Femur (tissue), 1 donor: Measurements from ENCODE around the gene PET117.
"Not testable (repeated sequence)": the region's sequence is repeated elsewhere in the genome, so short reads cannot be mapped to it uniquely, and the experiment has no call there.

Source experiments
- DNase-seq: peaks from one replicate; pipeline ENCODE4 v3.0.0-alpha.2; 2017

PET117 gene

GRCh38 chr20:18137412-18138265 lies at the start of gene PET117, which contains the start of gene KAT14:
Gene PET117, plus strand, starts transcription at chr20:18137863. Its CDS starts 93 bp downstream, at chr20:18137956.
Gene KAT14, plus strand, starts transcription at chr20:18137863. Its CDS starts 4,798 bp downstream, at chr20:18142661.
- peak; percentile 94 for DNase-seq

GRCh38 chr20:18088298-18088697 lies 49.4 kb upstream of the PET117 start:
- DNase-seq: not testable (repeated sequence)

- not testable (repeated sequence) for DNase-seq
Observed at GRCh38 chr20:18088841-18089240, 48.8 kb upstream of the PET117 start.

GRCh38 chr20:18090044-18090443 lies 47.6 kb upstream of the PET117 start:
- DNase-seq: no peak

- DNase-seq: no peak
Observed at GRCh38 chr20:18090477-18090876, 47.2 kb upstream of the PET117 start.

- DNase-seq: no peak
Observed at GRCh38 chr20:18091623-18092022, 46.0 kb upstream of the PET117 start.

GRCh38 chr20:18092890-18093289 lies 44.8 kb upstream of the PET117 start:
- no peak for DNase-seq

- DNase-seq: no peak
Observed at GRCh38 chr20:18093388-18093787, 44.3 kb upstream of the PET117 start.

- no peak for DNase-seq
Observed at GRCh38 chr20:18094191-18094590, 43.5 kb upstream of the PET117 start.

- not testable (repeated sequence) for DNase-seq
Observed at GRCh38 chr20:18100569-18100968, 37.1 kb upstream of the PET117 start.

- DNase-seq: no peak
Observed at GRCh38 chr20:18101125-18101810, 36.4 kb upstream of the PET117 start.

GRCh38 chr20:18103497-18103896 lies 34.2 kb upstream of the PET117 start:
- DNase-seq: no peak

- no peak for DNase-seq
Observed at GRCh38 chr20:18108326-18108725, 29.3 kb upstream of the PET117 start.

- DNase-seq: not testable (repeated sequence)
Observed at GRCh38 chr20:18128574-18128973, 9.1 kb upstream of the PET117 start.

- no peak for DNase-seq
Observed at GRCh38 chr20:18132663-18133062, 5.0 kb upstream of the PET117 start.

- DNase-seq: no peak
Observed at GRCh38 chr20:18133962-18134361, 3.7 kb upstream of the PET117 start.

- DNase-seq: no peak
Observed at GRCh38 chr20:18138266-18138582, 561 bp downstream of the PET117 start.

- no peak for DNase-seq
Observed at GRCh38 chr20:18138639-18139583, 1.2 kb downstream of the PET117 start.

- no peak for DNase-seq
Observed at GRCh38 chr20:18139832-18140231, 2.2 kb downstream of the PET117 start.

- no peak for DNase-seq
Observed at GRCh38 chr20:18144541-18145099, 7.0 kb downstream of the PET117 start.

GRCh38 chr20:18154342-18154741 lies 16.7 kb downstream of the PET117 start:
- DNase-seq: no peak

GRCh38 chr20:18156045-18156444 lies 18.4 kb downstream of the PET117 start:
- no peak for DNase-seq

GRCh38 chr20:18164356-18164755 lies 26.7 kb downstream of the PET117 start:
- DNase-seq: no peak
